ENCODE measurements around the gene RNF227.

The RNF227 gene

GRCh38 chr17:7889166-7889955 lies 26.7 kb downstream of the RNF227 start:
- FAIRE-seq (peak; percentile 82), DNase-seq (ENCODE audit: low spot score) (peak; percentile 79)

- FAIRE-seq (no peak), DNase-seq (ENCODE audit: low spot score) (no peak)
Measured at GRCh38 chr17:7888184-7888920, 27.7 kb downstream of the RNF227 start, which contains the start of gene CHD3. CHD3 (plus strand) TSS chr17:7888789; CDS start chr17:7889001, 212 bp downstream.

GRCh38 chr17:7887482-7888183 lies 28.5 kb downstream of the RNF227 start:
- DNase-seq (ENCODE audit: low spot score) (peak; percentile 83), FAIRE-seq (peak; percentile 85)

- DNase-seq (ENCODE audit: low spot score), result no peak
- FAIRE-seq, result no peak
Measured at GRCh38 chr17:7887038-7887481, 29.0 kb downstream of the RNF227 start.

- FAIRE-seq (no peak), DNase-seq (ENCODE audit: low spot score) (no peak)
Measured at GRCh38 chr17:7886227-7887037, 29.7 kb downstream of the RNF227 start.

- DNase-seq (ENCODE audit: low spot score) (peak; percentile 31), FAIRE-seq (no peak)
Measured at GRCh38 chr17:7885367-7886226, 30.5 kb downstream of the RNF227 start.

GRCh38 chr17:7884581-7885366 lies 31.3 kb downstream of the RNF227 start:
- DNase-seq (ENCODE audit: low spot score) (no peak), FAIRE-seq (no peak)

- FAIRE-seq (peak; percentile 66), DNase-seq (ENCODE audit: low spot score) (peak; percentile 27)
Measured at GRCh38 chr17:7883781-7884386, 32.2 kb downstream of the RNF227 start.

- FAIRE-seq (no peak), DNase-seq (ENCODE audit: low spot score) (no peak)
Measured at GRCh38 chr17:7882629-7883028, 33.5 kb downstream of the RNF227 start.

- DNase-seq (ENCODE audit: low spot score) (no peak), FAIRE-seq (no peak)
Measured at GRCh38 chr17:7882068-7882467, 34.0 kb downstream of the RNF227 start.

GRCh38 chr17:7881276-7882054 lies 34.6 kb downstream of the RNF227 start:
- no peak for FAIRE-seq

GRCh38 chr17:7880076-7880868 lies 35.8 kb downstream of the RNF227 start:
- FAIRE-seq (no peak), DNase-seq (ENCODE audit: low spot score) (no peak)

More at GRCh38 chr17:7881276-7882054, 34.6 kb downstream of the RNF227 start:
- DNase-seq (ENCODE audit: low spot score), result no peak

GRCh38 chr17:7878234-7878633 lies 37.9 kb downstream of the RNF227 start:
- no peak for FAIRE-seq
- DNase-seq (ENCODE audit: low spot score), result no peak

GRCh38 chr17:7875804-7876370 lies 40.2 kb downstream of the RNF227 start:
- FAIRE-seq (no peak), DNase-seq (ENCODE audit: low spot score) (no peak)

GRCh38 chr17:7873051-7873450 lies 43.0 kb downstream of the RNF227 start:
- DNase-seq (ENCODE audit: low spot score), result no peak
- no peak for FAIRE-seq

GRCh38 chr17:7867881-7868329 lies 48.2 kb downstream of the RNF227 start:
- no peak for DNase-seq (ENCODE audit: low spot score)
- FAIRE-seq, result no peak
